Testis (tissue), 3 donors: Measurements from ENCODE around the gene CAMTA1. TPM values are rescaled to one million over a fixed set of nuclear protein-coding genes. Genes with fewer than 3 reads are reported as not detected.

Experiments used
- DNase-seq: peaks from one replicate; pipeline ENCODE4 v3.0.0-alpha.2; 2019
- H3K27ac ChIP-seq, 2 donors: fragments of 200-600 bp; sonication (generic); one replicate each; pipeline ENCODE4 v1.5.1; 2019
- H3K27me3 ChIP-seq: fragments of 200-600 bp; sonication (generic); one replicate; pipeline ENCODE4 v1.5.1; 2019
- H3K36me3 ChIP-seq: fragments of 200-600 bp; sonication (generic); one replicate; pipeline ENCODE4 v1.5.1; 2017; ENCODE audit warnings: low read depth; ENCODE audit errors: missing control alignments
- H3K4me1 ChIP-seq: fragments of 200-600 bp; sonication (generic); one replicate; pipeline ENCODE4 v1.5.1; 2019
- H3K4me3 ChIP-seq, 2 donors: fragments of 200-600 bp; sonication (generic); one replicate each; pipeline ENCODE4 v1.5.1; 2017 to 2019
- H3K9me3 ChIP-seq: fragments of 200-600 bp; sonication (generic); one replicate; pipeline ENCODE4 v1.5.1; 2017
- POLR2A ChIP-seq: fragments of 450-650 bp; IDR thresholded peaks from one replicate; pipeline ENCODE4 v1.6.1; 2017; ENCODE audit warnings: antibody characterized with exemption, mild to moderate bottlenecking, moderate library complexity
- WGBS, 2 donors: methylation state at CpG; one replicate each; pipeline ENCODE4 v1.1.5; 2018; 5-methylcytosine and 5-hydroxymethylcytosine counted together
- intact Hi-C: fragments of 100-400 bp; cut with DNase I; formaldehyde crosslinking; loops from one replicate; pipeline ENCODE4 v1.15.1; 2023; ENCODE audit warnings: low total_unique reads
- polyA plus RNA-seq: library from polyadenylated mRNA; stranded (reverse); fragments of 350-450 nt; fragmentation: Illumina TruSeq; extraction: RNeasy Lipid Tissue Mini Kit (QIAGEN cat#74804); gene quantifications from one replicate; pipeline ENCODE4 v1.2.3, GENCODE V29; 2014; ENCODE audit warnings: low read depth, low replicate concordance; ENCODE audit not compliant: insufficient read depth
- total RNA-seq, 2 donors: library from RNA; depleted of rRNA; stranded (reverse); fragments of >200 nt; gene quantifications; one replicate each; pipeline ENCODE4 v1.2.3, GENCODE V29; 2016
- TF ChIP-seq, protein P1 (sequence below), 3 experiments: fragments of 450-650 bp in 2 of 3; fragments of 200-600 bp in 1 of 3; sonication (generic) in 1 of 3; IDR thresholded peaks; one replicate each; pipeline ENCODE4 v1.5.1; 2016 to 2019; ENCODE audit warnings: antibody characterized with exemption in 3 of 3, mild to moderate bottlenecking in 2 of 3, moderate library complexity in 1 of 3

Gene CAMTA1
- total and polyA plus RNA-seq, 3 donors from 2014 or later, result 116 to 158 (median 119) TPM

DNA sequence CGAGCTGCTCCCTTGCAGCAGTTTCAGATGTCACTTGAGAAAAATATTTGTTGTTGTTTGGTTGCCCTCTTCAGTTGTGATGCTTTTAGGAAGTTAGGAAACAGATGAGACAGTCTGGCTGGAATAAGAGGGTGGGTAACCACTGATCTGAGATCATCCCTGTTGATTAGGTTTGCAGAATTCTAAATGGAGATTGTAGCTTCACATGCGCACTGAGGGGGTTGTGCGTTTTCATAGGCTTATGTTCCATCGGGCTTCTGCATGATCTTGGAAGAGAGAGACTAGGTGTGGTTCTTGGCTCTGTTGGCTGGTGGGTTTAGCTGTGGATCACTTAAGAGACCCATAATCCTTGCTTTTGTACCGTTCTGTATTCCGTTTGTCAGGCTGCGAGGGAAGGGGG, 108.1 kb downstream of the CAMTA1 start:
- 93 to 98% methylated on average over 7 of the region's 7 CpGs for WGBS, 2 donors
- TF ChIP-seq POLR2A, result no peak
- TF ChIP-seq, protein P1, sequence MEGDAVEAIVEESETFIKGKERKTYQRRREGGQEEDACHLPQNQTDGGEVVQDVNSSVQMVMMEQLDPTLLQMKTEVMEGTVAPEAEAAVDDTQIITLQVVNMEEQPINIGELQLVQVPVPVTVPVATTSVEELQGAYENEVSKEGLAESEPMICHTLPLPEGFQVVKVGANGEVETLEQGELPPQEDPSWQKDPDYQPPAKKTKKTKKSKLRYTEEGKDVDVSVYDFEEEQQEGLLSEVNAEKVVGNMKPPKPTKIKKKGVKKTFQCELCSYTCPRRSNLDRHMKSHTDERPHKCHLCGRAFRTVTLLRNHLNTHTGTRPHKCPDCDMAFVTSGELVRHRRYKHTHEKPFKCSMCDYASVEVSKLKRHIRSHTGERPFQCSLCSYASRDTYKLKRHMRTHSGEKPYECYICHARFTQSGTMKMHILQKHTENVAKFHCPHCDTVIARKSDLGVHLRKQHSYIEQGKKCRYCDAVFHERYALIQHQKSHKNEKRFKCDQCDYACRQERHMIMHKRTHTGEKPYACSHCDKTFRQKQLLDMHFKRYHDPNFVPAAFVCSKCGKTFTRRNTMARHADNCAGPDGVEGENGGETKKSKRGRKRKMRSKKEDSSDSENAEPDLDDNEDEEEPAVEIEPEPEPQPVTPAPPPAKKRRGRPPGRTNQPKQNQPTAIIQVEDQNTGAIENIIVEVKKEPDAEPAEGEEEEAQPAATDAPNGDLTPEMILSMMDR (IDR thresholded peaks at IDR 0.05), result no peak
- Histone ChIP-seq H3K27ac (no peak overlapping the region), H3K4me1 (no peaks in the 10 kb centered on the region), H3K27me3 (no peaks in the 10 kb centered on the region), H3K9me3 (no peaks in the 10 kb centered on the region), H3K36me3 (no peaks in the 10 kb centered on the region), H3K4me3 (no peak overlapping the region)
- no peak for DNase-seq
- intact Hi-C loops, result no loop called here

DNA sequence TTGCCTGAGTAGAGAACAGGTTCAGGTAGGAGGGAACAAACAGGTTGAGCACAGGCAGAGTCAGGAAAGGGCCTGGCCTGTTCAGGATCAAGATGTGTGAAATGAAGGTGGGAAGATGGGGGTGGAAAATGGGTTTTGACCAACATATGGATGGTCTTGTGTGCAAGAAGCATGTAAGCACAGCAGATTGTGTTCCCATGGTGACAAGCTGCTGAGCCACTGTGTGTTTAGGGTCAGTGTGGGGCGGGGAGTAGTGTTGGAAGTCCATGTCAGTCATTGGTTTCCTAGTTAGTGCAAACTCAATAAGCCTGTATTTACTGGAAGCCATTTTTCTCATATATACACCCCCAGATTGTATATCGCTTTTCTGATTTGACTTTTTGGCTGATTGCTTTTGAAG, 111.9 kb downstream of the CAMTA1 start:
- no peak overlapping the region for H3K27ac ChIP-seq
- H3K4me3 ChIP-seq, result no peak overlapping the region
- H3K4me1 ChIP-seq, result no peaks in the 10 kb centered on the region
- no peak for TF ChIP-seq POLR2A
- TF ChIP-seq, protein P1 (IDR thresholded peaks at IDR 0.05), result no peak
- DNase-seq, result no peak
- H3K36me3 ChIP-seq, result no peaks in the 10 kb centered on the region
- 93 to 96% methylated on average over 2 of the region's 2 CpGs for WGBS, 2 donors
- H3K27me3 ChIP-seq, result no peaks in the 10 kb centered on the region
- intact Hi-C loops, result no loop called here
- no peaks in the 10 kb centered on the region for H3K9me3 ChIP-seq

DNA sequence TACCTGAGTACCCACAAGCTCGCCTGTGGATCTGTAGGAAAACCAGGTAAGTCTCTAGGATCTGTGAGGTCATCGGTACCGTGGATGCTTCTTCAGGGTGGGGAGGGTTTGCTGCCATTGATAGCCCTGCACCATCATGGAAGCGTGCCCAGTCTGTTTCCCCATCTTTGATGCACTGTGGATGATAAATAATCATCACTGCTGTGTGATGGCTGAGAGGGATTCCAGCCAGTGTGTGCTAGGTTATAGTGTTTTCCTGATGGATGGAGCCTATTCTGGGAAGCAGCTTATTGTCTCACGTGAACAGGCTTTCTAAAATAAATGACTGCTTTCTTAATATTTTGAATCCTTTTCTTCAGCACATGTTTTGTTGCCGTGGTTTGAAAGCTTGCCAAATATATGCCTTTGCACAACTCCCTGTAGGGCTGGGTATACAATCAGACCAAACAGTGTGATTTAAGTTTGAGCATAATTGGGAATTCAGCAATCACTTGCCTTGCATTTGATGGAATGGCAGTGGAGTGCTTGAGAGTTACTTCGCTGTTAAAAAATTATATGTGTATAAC, 113.8 kb downstream of the CAMTA1 start:
- Histone ChIP-seq H3K27me3 (no peaks in the 10 kb centered on the region), H3K9me3 (no peaks in the 10 kb centered on the region), H3K36me3 (no peaks in the 10 kb centered on the region), H3K4me3 (no peak overlapping the region), H3K27ac (no peak overlapping the region), H3K4me1 (no peaks in the 10 kb centered on the region)
- intact Hi-C loops, result no loop called here
- TF ChIP-seq POLR2A, result no peak
- TF ChIP-seq, protein P1 (IDR thresholded peaks at IDR 0.05), result no peak
- 88 to 89% methylated on average over 7 of the region's 7 CpGs for WGBS, 2 donors
- DNase-seq, result no peak

DNA sequence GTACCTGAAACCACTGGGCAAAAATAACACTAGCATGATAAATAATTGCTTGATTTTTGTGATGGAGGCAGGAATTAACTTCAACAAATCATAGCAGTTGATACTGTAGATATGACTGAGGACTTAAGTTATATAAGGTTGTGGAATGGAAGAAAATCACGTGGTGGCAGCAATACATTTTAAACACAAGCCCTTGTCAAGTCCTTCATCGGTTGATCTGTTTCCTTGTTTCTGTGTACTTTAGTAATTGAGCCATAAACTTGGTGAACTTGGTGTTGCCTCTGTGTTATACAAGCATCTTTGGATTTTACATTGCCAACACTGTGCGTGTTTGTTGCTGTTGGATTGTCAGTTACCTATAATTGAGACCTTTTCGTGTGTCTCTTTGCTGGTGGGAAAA, 114.4 kb downstream of the CAMTA1 start:
- H3K36me3 ChIP-seq, result no peaks in the 10 kb centered on the region
- intact Hi-C loops, result no loop called here
- no peaks in the 10 kb centered on the region for H3K27me3 ChIP-seq
- no peak overlapping the region for H3K27ac ChIP-seq
- H3K4me3 ChIP-seq, result no peak overlapping the region
- no peaks in the 10 kb centered on the region for H3K9me3 ChIP-seq
- H3K4me1 ChIP-seq, result no peaks in the 10 kb centered on the region
- TF ChIP-seq, protein P1 (IDR thresholded peaks at IDR 0.05), result no peak
- TF ChIP-seq POLR2A, result no peak
- 84 to 87% methylated on average over 4 of the region's 4 CpGs for WGBS, 2 donors
- DNase-seq, result no peak

DNA sequence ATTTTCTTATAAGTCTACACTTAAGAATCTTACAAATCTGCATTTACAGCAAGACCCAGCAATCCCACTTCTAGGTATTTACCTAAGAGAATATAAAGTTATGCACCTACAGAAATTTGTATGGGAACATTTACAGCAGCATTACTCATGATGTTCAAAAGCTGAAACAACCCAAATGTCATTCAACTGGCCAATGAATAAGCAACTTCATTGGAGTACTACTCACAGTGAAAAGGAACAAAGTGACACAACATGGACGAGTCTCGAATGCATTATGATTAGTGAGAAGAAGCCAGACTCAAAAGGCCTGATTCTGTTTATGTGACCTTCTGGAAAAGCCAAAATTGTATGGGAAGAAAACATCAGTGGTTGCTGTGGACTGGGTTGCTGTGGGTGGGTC, 116.9 kb downstream of the CAMTA1 start:
- peaks cover 4% of the 10 kb centered on the region for H3K4me1 ChIP-seq
- no peak for TF ChIP-seq POLR2A
- TF ChIP-seq, protein P1 (IDR thresholded peaks at IDR 0.05), result no peak
- H3K27ac ChIP-seq, result no peak overlapping the region
- WGBS, 2 donors, result 77 to 84% methylated on average over 2 of the region's 2 CpGs
- H3K4me3 ChIP-seq, result no peak overlapping the region
- H3K27me3 ChIP-seq, result no peaks in the 10 kb centered on the region
- DNase-seq, result no peak
- no peaks in the 10 kb centered on the region for H3K9me3 ChIP-seq
- no peaks in the 10 kb centered on the region for H3K36me3 ChIP-seq
- intact Hi-C loops, result no loop called here
